Measurements from ENCODE around the gene GPX6.

GRCh38 chr6:28534875-28535274, 19.3 kb upstream of the GPX6 start:
- TF ChIP-seq CTCF (IDR thresholded peaks at IDR 0.05) = no peak
- TF ChIP-seq POLR2A (IDR thresholded peaks at IDR 0.05) = no peak
- TF ChIP-seq POLR2AphosphoS5 (IDR thresholded peaks at IDR 0.05) = no peak
- no peak for TF ChIP-seq EP300 (IDR thresholded peaks at IDR 0.05; ENCODE audit: low read depth)
